Measurements from ENCODE around the gene GRAMD1B. TPM values are rescaled to one million over a fixed set of nuclear protein-coding genes. Genes with fewer than 3 reads are reported as not detected.

Gene GRAMD1B
- total RNA-seq, 4 donors from 2014 or later: 5.1 to 10.5 (median 8.4) TPM

DNA sequence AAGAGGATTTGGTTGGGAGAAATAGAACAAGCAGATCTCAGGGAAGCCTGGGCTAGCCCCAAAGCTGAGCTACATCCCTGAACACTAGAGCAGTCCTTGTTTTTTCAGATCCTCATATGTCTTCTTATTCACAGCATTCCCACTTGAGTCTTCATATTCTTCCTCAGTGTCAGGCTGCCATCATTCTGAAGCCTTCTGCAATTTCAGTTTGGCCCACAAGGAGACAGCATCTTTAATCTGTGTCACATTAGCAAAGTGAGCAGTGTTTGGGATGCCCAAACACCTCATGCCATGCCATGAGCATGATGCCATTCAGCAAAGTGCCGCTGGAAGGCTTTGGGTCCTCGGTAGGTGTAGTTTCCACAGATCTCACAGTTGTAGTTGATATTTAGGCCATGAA lies 167.8 kb downstream of the GRAMD1B start:
- TF ChIP-seq, protein P1, sequence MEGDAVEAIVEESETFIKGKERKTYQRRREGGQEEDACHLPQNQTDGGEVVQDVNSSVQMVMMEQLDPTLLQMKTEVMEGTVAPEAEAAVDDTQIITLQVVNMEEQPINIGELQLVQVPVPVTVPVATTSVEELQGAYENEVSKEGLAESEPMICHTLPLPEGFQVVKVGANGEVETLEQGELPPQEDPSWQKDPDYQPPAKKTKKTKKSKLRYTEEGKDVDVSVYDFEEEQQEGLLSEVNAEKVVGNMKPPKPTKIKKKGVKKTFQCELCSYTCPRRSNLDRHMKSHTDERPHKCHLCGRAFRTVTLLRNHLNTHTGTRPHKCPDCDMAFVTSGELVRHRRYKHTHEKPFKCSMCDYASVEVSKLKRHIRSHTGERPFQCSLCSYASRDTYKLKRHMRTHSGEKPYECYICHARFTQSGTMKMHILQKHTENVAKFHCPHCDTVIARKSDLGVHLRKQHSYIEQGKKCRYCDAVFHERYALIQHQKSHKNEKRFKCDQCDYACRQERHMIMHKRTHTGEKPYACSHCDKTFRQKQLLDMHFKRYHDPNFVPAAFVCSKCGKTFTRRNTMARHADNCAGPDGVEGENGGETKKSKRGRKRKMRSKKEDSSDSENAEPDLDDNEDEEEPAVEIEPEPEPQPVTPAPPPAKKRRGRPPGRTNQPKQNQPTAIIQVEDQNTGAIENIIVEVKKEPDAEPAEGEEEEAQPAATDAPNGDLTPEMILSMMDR (IDR thresholded peaks at IDR 0.05; ENCODE audit: low read depth): no peak

DNA sequence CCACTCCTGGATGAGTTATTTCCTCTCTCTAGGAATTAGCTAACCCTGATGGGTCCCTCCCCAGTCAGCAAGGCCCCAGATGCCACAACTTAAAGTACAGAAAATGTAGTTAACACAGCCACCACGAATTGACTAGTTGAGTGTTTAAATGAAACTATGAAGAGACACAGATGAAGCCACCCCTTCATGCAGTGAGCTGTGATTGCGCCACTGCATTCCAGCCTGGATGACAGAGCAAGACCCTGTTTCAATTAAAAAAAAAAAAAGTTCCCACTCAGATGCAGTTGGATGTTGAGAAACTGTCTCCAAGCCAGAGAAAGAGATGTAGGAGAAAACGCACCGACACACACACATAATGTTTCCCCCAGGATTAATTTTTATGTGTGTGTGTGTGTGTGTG lies 171.1 kb downstream of the GRAMD1B start:
- TF ChIP-seq, protein P1 (IDR thresholded peaks at IDR 0.05; ENCODE audit: low read depth): no peak

DNA sequence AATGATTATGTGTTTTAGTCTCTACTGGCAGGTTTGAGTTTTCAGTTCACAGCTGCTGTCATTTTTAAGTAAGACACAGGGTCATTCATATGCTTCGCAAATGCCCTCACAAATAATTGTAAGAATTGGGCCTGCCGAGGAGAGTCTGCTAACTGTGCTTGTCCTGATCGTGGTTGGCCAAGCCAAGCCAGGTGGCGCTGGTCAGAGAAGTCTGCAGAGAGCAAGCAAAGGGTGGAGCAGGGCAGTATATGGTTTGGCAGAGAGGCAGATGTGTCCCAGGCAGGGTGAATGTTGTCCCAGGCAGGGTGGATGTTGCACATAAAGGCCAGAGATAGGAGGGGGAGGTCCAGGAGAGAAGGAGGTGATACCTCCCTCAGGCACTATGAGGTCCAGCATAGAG lies 171.7 kb downstream of the GRAMD1B start:
- TF ChIP-seq, protein P1 (IDR thresholded peaks at IDR 0.05; ENCODE audit: low read depth): no peak

DNA sequence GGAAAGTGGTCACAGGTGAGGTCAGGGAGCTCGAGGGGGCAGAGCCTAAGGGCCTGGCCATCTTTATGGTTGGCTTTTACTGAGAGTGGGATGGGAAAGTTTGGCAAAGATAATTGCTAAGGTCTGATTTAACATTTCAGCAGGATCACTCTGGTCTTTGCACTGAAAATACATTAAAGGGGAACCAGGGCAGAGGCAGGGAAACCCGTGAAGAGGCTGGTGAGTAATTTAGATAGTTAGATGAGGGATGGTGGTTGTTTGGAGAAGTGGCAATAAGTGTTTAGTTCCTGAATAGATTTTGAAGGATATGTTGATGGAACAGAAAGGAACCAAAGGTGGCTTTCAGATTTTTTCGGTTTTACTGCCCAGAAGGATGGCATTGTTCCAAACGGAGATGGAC lies 173.6 kb downstream of the GRAMD1B start:
- TF ChIP-seq, protein P1 (IDR thresholded peaks at IDR 0.05; ENCODE audit: low read depth): no peak

DNA sequence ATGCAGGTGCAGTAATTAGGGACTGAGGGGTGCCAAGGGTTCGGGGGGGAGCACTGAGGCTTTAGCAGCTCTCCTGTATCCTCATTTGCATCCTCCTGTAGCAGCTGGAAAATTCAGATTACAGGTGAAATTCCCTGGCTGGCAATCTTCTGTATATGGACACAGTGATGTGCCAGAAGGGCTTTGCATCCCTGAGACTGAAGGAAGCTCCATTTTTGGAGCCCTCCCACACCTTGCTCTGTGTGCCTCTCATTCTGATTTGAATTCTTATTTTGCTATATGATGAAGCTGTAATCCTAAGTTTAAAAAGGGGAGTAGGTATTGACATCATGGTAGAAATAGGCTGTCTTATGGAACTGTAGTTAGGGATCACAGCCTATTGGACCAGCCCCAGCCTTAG lies 177.7 kb downstream of the GRAMD1B start:
- TF ChIP-seq, protein P1 (IDR thresholded peaks at IDR 0.05; ENCODE audit: low read depth): no peak

DNA sequence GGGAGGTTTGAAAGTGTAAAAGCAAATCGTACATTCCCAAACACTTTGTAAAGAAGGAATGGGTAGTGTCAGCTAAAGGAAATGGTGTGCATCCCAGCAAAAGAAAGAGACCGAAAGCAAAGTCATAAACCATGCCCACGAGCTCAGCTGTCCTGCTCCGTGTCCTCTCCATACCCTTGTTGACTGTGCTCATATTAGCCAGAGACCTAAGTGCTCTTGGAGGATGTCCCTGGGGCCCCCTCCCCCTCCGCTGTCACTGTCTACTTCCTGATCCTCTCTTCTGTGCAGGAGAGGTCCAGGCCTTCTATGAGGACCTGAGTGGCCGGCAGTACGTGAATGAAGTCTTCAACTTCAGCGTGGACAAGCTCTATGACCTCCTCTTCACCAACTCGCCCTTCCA lies 178.3 kb downstream of the GRAMD1B start:
- TF ChIP-seq, protein P1 (IDR thresholded peaks at IDR 0.05; ENCODE audit: low read depth): no peak

DNA sequence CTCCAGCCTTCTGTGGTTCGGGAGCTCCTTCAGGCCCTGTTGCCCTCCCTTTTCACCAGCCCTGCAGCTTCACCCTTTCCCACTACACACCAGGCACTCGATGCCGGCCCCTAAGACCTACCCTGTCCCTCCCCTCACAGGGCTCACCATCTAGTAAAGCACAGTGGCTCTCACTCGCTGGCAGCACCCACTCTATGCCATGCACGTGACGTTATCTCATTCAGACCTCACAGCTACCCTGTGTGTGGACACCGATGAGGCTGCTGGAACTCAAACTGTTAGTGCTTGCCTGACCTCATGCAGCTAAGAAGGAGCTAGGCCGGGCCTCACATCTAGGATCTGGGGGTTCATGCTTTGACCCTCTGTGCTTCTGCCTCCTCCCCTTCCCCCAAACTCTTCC lies 178.9 kb downstream of the GRAMD1B start:
- TF ChIP-seq, protein P1 (IDR thresholded peaks at IDR 0.05; ENCODE audit: low read depth): no peak
